CD4-positive, CD25-positive, alpha-beta regulatory T cell (primary cell): Measurements from ENCODE around the gene DTYMK. TPM values are rescaled to one million over a fixed set of nuclear protein-coding genes. Genes with fewer than 3 reads are reported as not detected.
A peak's percentile ranks its signal among the peaks of the same experiment; 100 is the strongest.

Experiments used
- ATAC-seq, 2 donors: fragments of 150-1000 bp; cut with Tn5 transposase; one replicate each; pipeline ENCODE4 v1.10.0; 2021; ENCODE audit warnings: low read depth in 2 of 2, moderate number of reproducible peaks in 2 of 2, moderate library complexity in 1 of 2
- DNase-seq, 3 donors: peaks; one replicate each; pipeline versions ENCODE4 v3.0.0 to v3.0.0-alpha.2; 2012 to 2022; ENCODE audit warnings: mixed read lengths in 1 of 3
- H3K27ac ChIP-seq: one replicate; pipeline ENCODE4 v1.7.0; 2013; ENCODE audit warnings: mild to moderate bottlenecking, low read length; ENCODE audit not compliant: insufficient read depth, poor library complexity, severe bottlenecking
- H3K27me3 ChIP-seq: one replicate; pipeline ENCODE4 v1.7.0; 2013; ENCODE audit warnings: low read length; ENCODE audit not compliant: control insufficient read depth, insufficient read depth
- H3K36me3 ChIP-seq: one replicate; pipeline ENCODE4 v1.7.0; 2013; ENCODE audit warnings: mild to moderate bottlenecking, low read length, moderate library complexity; ENCODE audit not compliant: control insufficient read depth, insufficient read depth
- H3K4me1 ChIP-seq: 2 replicates; pipeline ENCODE4 v1.7.0; 2013; ENCODE audit warnings: mild to moderate bottlenecking, low read length; ENCODE audit not compliant: insufficient read depth, control insufficient read depth, poor library complexity, severe bottlenecking
- H3K4me3 ChIP-seq: one replicate; pipeline ENCODE4 v1.7.0; 2013; ENCODE audit warnings: low read depth, mild to moderate bottlenecking, low read length, moderate library complexity
- H3K9me3 ChIP-seq, 2 experiments: 1 replicate in 1 of 2; 2 replicates in 1 of 2; pipeline ENCODE4 v1.7.0; 2013; ENCODE audit warnings: low read length in 2 of 2, mild to moderate bottlenecking in 1 of 2, moderate library complexity in 1 of 2; ENCODE audit not compliant: control insufficient read depth in 2 of 2
- H3K27ac Mint-ChIP-seq, 3 donors: one replicate each; pipeline ENCODE4 v1.8.0; 2020 to 2022; ENCODE audit warnings: mild to moderate bottlenecking in 3 of 3, mixed read lengths in 3 of 3, moderate library complexity in 2 of 3
- H3K27me3 Mint-ChIP-seq: one replicate; pipeline ENCODE4 v1.8.0; 2022; ENCODE audit warnings: mild to moderate bottlenecking, mixed read lengths
- H3K36me3 Mint-ChIP-seq: one replicate; pipeline ENCODE4 v1.8.0; 2020; ENCODE audit warnings: mixed read lengths
- H3K4me1 Mint-ChIP-seq, 4 donors: one replicate each; pipeline ENCODE4 v1.8.0; 2020 to 2022; ENCODE audit warnings: mixed read lengths in 4 of 4, mild to moderate bottlenecking in 1 of 4
- H3K4me3 Mint-ChIP-seq, 4 donors: one replicate each; pipeline ENCODE4 v1.8.0; 2020 to 2022; ENCODE audit warnings: mild to moderate bottlenecking in 4 of 4, mixed read lengths in 4 of 4, moderate library complexity in 3 of 4
- H3K9me3 Mint-ChIP-seq, 7 donors: one replicate each; pipeline ENCODE4 v1.8.0; 2020 to 2022; ENCODE audit warnings: mixed read lengths in 7 of 7, mild to moderate bottlenecking in 3 of 7, moderate library complexity in 2 of 7
- polyA plus RNA-seq, 4 donors: library from polyadenylated mRNA; unstranded; fragments of 300-500 nt; fragmentation: Illumina TruSeq; gene quantifications; one replicate each; pipeline ENCODE4 v1.2.3, GENCODE V29; 2021
- total RNA-seq: library from RNA; stranded (reverse); gene quantifications from one replicate; pipeline ENCODE4 v1.2.3, GENCODE V29; 2022

Gene DTYMK
- total and polyA plus RNA-seq, 5 donors from 2014 or later: 13.1 to 45.6 (median 38.3) TPM

- ATAC-seq: no peak
- Mint-ChIP-seq H3K4me1 (peaks cover 5 to 16% (median 10%) of the 10 kb centered on the region in 4 donors), H3K27me3 (no peaks in the 10 kb centered on the region), H3K9me3 (no peaks in the 10 kb centered on the region), H3K36me3 (peaks cover 17% of the 10 kb centered on the region), H3K4me3 (no peak overlapping the region), H3K27ac (no peak overlapping the region)
- Histone ChIP-seq H3K4me1 (no peaks in the 10 kb centered on the region), H3K4me3 (no peak overlapping the region), H3K27ac (no peak overlapping the region), H3K9me3 (no peaks in the 10 kb centered on the region), H3K27me3 (no peaks in the 10 kb centered on the region), H3K36me3 (peaks cover 50% of the 10 kb centered on the region)
- DNase-seq: no peak
Observed at GRCh38 chr2:241652722-241653121, 33.9 kb downstream of the DTYMK start.

GRCh38 chr2:241652142-241652541 is 34.5 kb downstream of the DTYMK start:
- Mint-ChIP-seq H3K36me3 (peaks cover 14% of the 10 kb centered on the region), H3K27me3 (no peaks in the 10 kb centered on the region), H3K27ac (peak overlapping the region in 1 of 3 donors; percentile 39), H3K9me3 (no peaks in the 10 kb centered on the region), H3K4me3 (no peak overlapping the region), H3K4me1 (peaks cover 5 to 19% (median 11%) of the 10 kb centered on the region in 4 donors)
- Histone ChIP-seq H3K27ac (no peak overlapping the region), H3K27me3 (no peaks in the 10 kb centered on the region), H3K4me3 (no peak overlapping the region), H3K9me3 (no peaks in the 10 kb centered on the region), H3K36me3 (peaks cover 50% of the 10 kb centered on the region), H3K4me1 (no peaks in the 10 kb centered on the region)
- DNase-seq: no peak
- ATAC-seq: no peak

DNA sequence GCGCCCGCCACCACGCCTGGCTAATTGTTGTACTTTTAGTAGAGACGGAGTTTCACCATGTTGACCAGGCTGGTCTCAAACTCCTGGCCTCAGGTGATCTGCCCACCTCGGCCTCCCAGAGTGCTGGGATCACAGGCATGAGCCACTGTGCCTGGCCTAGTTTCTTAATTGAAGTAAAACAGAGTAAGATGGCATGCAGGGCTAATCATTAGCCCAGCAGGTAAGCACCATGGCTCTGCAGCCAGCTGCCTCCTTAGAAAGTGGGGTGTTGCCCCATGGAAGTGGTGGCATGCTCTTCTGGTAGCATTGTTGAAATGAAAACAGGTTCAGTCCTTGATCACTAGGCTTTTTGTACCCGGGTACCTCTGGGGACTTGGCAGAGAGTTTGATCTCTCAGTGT is 36.7 kb downstream of the DTYMK start:
- DNase-seq: no peak
- Mint-ChIP-seq H3K36me3 (peaks cover 5% of the 10 kb centered on the region), H3K4me3 (no peak overlapping the region), H3K27ac (peak overlapping the region in 1 of 3 donors; percentile 15), H3K9me3 (no peaks in the 10 kb centered on the region), H3K4me1 (peaks cover 9 to 25% (median 11%) of the 10 kb centered on the region in 4 donors), H3K27me3 (no peaks in the 10 kb centered on the region)
- Histone ChIP-seq H3K4me3 (no peak overlapping the region), H3K36me3 (peaks cover 39% of the 10 kb centered on the region), H3K4me1 (no peaks in the 10 kb centered on the region), H3K27me3 (no peaks in the 10 kb centered on the region), H3K27ac (no peak overlapping the region), H3K9me3 (no peaks in the 10 kb centered on the region)
- ATAC-seq: no peak

DNA sequence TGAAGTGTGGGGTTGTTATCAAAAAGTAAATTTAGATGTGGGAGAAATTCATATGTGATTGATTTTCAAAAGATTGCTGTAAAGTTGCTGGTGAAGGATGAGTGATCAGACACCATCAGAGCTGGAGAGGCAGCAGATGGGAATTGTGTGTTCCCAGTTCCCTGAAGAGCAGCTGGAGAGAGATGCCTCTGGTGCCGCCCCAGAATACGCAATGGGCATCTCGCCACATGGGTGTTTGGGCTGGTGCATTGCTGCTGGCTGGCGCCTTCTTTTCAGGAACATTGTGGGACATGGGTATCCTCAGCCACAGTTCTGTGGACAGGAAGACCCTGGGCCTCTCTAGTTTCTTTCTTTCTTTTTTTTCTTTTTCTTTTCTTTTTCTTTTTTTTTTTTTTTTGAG is 37.2 kb downstream of the DTYMK start:
- Histone ChIP-seq H3K36me3 (peaks cover 34% of the 10 kb centered on the region), H3K4me3 (no peak overlapping the region), H3K9me3 (no peaks in the 10 kb centered on the region), H3K4me1 (no peaks in the 10 kb centered on the region), H3K27ac (no peak overlapping the region), H3K27me3 (no peaks in the 10 kb centered on the region)
- DNase-seq (no peak), ATAC-seq (no peak)
- peaks cover 3% of the 10 kb centered on the region for H3K36me3 Mint-ChIP-seq
- H3K27ac Mint-ChIP-seq: no peak overlapping the region
- H3K27me3 Mint-ChIP-seq: no peaks in the 10 kb centered on the region
- H3K4me1 Mint-ChIP-seq: peaks cover 9 to 26% (median 11%) of the 10 kb centered on the region in 4 donors
- H3K9me3 Mint-ChIP-seq: no peaks in the 10 kb centered on the region
- no peak overlapping the region for H3K4me3 Mint-ChIP-seq

DNA sequence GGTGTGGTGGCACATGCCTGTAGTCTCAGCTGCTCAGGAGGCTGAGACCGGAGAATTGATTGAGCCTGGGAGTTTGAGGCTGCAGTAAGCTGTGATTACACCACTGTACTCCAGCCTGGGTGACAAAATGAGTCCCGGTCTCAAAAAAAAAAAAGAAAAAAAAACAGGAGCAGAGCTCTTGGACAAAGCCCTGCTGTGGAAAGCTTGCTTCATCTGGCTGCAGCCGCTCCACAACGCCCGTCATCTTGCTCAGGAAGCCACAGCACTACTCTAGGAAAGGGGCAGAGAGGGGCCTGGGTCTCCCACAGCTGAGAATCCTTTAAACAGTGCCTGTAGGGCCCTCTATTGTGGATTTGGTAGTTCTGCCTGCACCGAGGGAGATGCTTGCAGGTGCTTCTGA is 38.2 kb downstream of the DTYMK start:
- Histone ChIP-seq H3K4me3 (no peak overlapping the region), H3K27me3 (no peaks in the 10 kb centered on the region), H3K9me3 (no peaks in the 10 kb centered on the region), H3K36me3 (peaks cover 30% of the 10 kb centered on the region), H3K4me1 (no peaks in the 10 kb centered on the region), H3K27ac (no peak overlapping the region)
- DNase-seq (no peak), ATAC-seq (no peak)
- no peaks in the 10 kb centered on the region for H3K9me3 Mint-ChIP-seq
- no peaks in the 10 kb centered on the region for H3K27me3 Mint-ChIP-seq
- no peak overlapping the region for H3K4me3 Mint-ChIP-seq
- peaks cover 9 to 32% (median 11%) of the 10 kb centered on the region in 4 donors for H3K4me1 Mint-ChIP-seq
- H3K36me3 Mint-ChIP-seq: peaks cover 3% of the 10 kb centered on the region
- no peak overlapping the region for H3K27ac Mint-ChIP-seq

DNA sequence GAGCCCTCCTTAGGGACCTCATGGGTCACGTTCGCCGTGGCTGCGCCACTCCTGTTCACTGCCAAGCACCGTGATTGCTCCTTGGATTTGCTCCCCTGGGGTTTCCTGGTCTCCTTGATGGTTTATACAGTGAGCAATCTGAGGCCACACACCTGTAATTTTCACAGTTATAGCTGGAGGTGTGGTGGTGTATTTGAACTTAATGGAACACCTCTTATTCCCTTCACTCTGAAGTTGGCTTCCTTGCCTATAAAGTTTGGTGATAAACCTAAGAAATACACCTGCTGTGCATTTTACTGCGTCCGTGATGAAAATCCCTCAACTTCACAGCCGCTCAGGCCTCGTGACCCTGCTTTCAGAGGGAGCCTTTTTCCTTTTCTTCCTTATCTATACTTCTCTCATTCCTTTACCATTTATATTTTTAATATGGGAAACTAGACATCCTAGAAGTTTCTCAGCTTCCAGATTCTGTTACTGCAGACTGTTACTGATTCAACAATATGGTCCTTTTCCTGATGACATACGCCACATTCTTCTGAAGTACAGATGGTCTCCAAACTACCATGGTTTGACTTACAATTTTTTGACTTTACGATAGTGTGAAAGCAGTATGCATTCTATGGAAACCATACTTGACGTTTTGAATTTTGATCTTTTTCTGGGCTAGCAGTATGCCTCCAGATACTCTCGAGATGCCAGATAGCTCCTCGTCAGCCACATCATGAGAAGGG is 40.5 kb downstream of the DTYMK start:
- peaks cover 3% of the 10 kb centered on the region for H3K36me3 Mint-ChIP-seq
- peak overlapping the region in 1 of 3 donors; percentile 54 for H3K27ac Mint-ChIP-seq
- Histone ChIP-seq H3K27ac (no peak overlapping the region), H3K27me3 (no peaks in the 10 kb centered on the region), H3K9me3 (no peaks in the 10 kb centered on the region), H3K4me3 (no peak overlapping the region), H3K36me3 (peaks cover 7% of the 10 kb centered on the region), H3K4me1 (no peaks in the 10 kb centered on the region)
- peaks cover 15 to 49% (median 22%) of the 10 kb centered on the region in 4 donors for H3K4me1 Mint-ChIP-seq
- no peak overlapping the region for H3K4me3 Mint-ChIP-seq
- no peaks in the 10 kb centered on the region for H3K9me3 Mint-ChIP-seq
- H3K27me3 Mint-ChIP-seq: no peaks in the 10 kb centered on the region
- ATAC-seq (no peak), DNase-seq (no peak)

- H3K27me3 Mint-ChIP-seq: no peaks in the 10 kb centered on the region
- H3K4me3 Mint-ChIP-seq: peak overlapping the region in 1 of 4 donors; percentile 27
- H3K36me3 Mint-ChIP-seq: peaks cover 3% of the 10 kb centered on the region
- H3K4me3 ChIP-seq: no peak overlapping the region
- H3K27me3 ChIP-seq: no peaks in the 10 kb centered on the region
- no peaks in the 10 kb centered on the region for H3K4me1 ChIP-seq
- H3K9me3 Mint-ChIP-seq: no peaks in the 10 kb centered on the region
- H3K27ac ChIP-seq: no peak overlapping the region
- H3K36me3 ChIP-seq: peaks cover 3% of the 10 kb centered on the region
- H3K4me1 Mint-ChIP-seq: peaks cover 14 to 54% (median 30%) of the 10 kb centered on the region in 4 donors
- DNase-seq (no peak), ATAC-seq (no peak)
- H3K27ac Mint-ChIP-seq: no peak overlapping the region
- H3K9me3 ChIP-seq: no peaks in the 10 kb centered on the region
Observed at GRCh38 chr2:241645056-241645914, 41.3 kb downstream of the DTYMK start.
